SK-N-SH treated with all-trans-retinoic acid at 6 μM for 48 hours (cell line): ENCODE measurements around the gene ANKRD62.

Experiments used
- ATAC-seq: fragments of 200-7000 bp; cut with Tn5 transposase; 3 replicates; pipeline ENCODE4 v1.9.1; 2020; ENCODE audit warnings: mild to moderate bottlenecking, moderate library complexity
- BACH2 ChIP-seq: fragments of 250-450 bp; sonication (Bioruptor Pico); IDR thresholded peaks from 2 replicates; pipeline ENCODE4 v1.9.0; 2021; ENCODE audit warnings: mild to moderate bottlenecking, borderline replicate concordance
- CREB5 ChIP-seq: fragments of 250-450 bp; sonication (Bioruptor Pico); IDR thresholded peaks from 2 replicates; pipeline ENCODE4 v1.5.1; 2020; ENCODE audit warnings: low read depth, mild to moderate bottlenecking, moderate library complexity
- CSDC2 ChIP-seq: fragments of 250-450 bp; sonication (Bioruptor Pico); IDR thresholded peaks from 2 replicates; pipeline ENCODE4 v1.5.0; 2020; ENCODE audit warnings: mild to moderate bottlenecking, moderate library complexity
- ESRRG ChIP-seq: fragments of 250-450 bp; sonication (Bioruptor Pico); IDR thresholded peaks from 2 replicates; pipeline ENCODE4 v1.6.1; 2021; ENCODE audit warnings: mild to moderate bottlenecking
- GLIS3 ChIP-seq: fragments of 250-450 bp; sonication (Bioruptor Pico); IDR thresholded peaks from 2 replicates; pipeline ENCODE4 v1.5.0; 2020; ENCODE audit warnings: mild to moderate bottlenecking, moderate library complexity
- ISL1 ChIP-seq: fragments of 250-450 bp; sonication (Bioruptor Pico); IDR thresholded peaks from 2 replicates; pipeline ENCODE4 v2.1.2; 2022; ENCODE audit warnings: mild to moderate bottlenecking, moderate library complexity
- OSR1 ChIP-seq: fragments of 250-450 bp; sonication (Bioruptor Pico); IDR thresholded peaks from 2 replicates; pipeline ENCODE4 v1.8.0; 2022; ENCODE audit warnings: moderate library complexity, mild to moderate bottlenecking, inconsistent platforms
- PATZ1 ChIP-seq: fragments of 250-450 bp; sonication (Bioruptor Pico); IDR thresholded peaks from 2 replicates; pipeline ENCODE4 v1.8.0; 2020; ENCODE audit warnings: mild to moderate bottlenecking, moderate library complexity, borderline replicate concordance
- POU6F1 ChIP-seq: fragments of 250-450 bp; sonication (Bioruptor Pico); IDR thresholded peaks from 2 replicates; pipeline ENCODE4 v1.8.0; 2021; ENCODE audit warnings: low read depth, mild to moderate bottlenecking, moderate library complexity, borderline replicate concordance
- PPARA ChIP-seq: fragments of 250-450 bp; sonication (Bioruptor Pico); IDR thresholded peaks from 2 replicates; pipeline ENCODE4 v1.5.0; 2020; ENCODE audit warnings: mild to moderate bottlenecking, borderline replicate concordance
- RARB ChIP-seq: fragments of 250-450 bp; sonication (Bioruptor Pico); IDR thresholded peaks from 2 replicates; pipeline ENCODE4 v1.8.0; 2021; ENCODE audit warnings: mild to moderate bottlenecking, moderate library complexity
- SNAI2 ChIP-seq: fragments of 250-450 bp; sonication (Bioruptor Pico); IDR thresholded peaks from 2 replicates; pipeline ENCODE4 v1.5.0; 2020; ENCODE audit warnings: mild to moderate bottlenecking, moderate library complexity
- TCF4 ChIP-seq: fragments of 250-450 bp; sonication (Bioruptor Pico); IDR thresholded peaks from 2 replicates; pipeline ENCODE4 v1.8.0; 2021; ENCODE audit warnings: mild to moderate bottlenecking, moderate library complexity, borderline replicate concordance
- TOX ChIP-seq: fragments of 250-450 bp; sonication (Bioruptor Pico); IDR thresholded peaks from 2 replicates; pipeline ENCODE4 v1.8.0; 2021; ENCODE audit warnings: mild to moderate bottlenecking, moderate library complexity, borderline replicate concordance
- ZC3H10 ChIP-seq: fragments of 250-450 bp; sonication (Bioruptor Pico); IDR thresholded peaks from 2 replicates; pipeline ENCODE4 v1.5.1; 2021; ENCODE audit warnings: mild to moderate bottlenecking, moderate library complexity
- ZFP3 ChIP-seq: fragments of 250-450 bp; sonication (Bioruptor Pico); IDR thresholded peaks from 2 replicates; pipeline ENCODE4 v1.5.0; 2020; ENCODE audit warnings: mild to moderate bottlenecking, moderate library complexity
- ZNF565 ChIP-seq: fragments of 450-650 bp; formaldehyde crosslinking; conservative IDR thresholded peaks from 2 replicates; pipeline ENCODE4 v1.5.0; 2020; ENCODE audit warnings: low read depth, mild to moderate bottlenecking, moderate library complexity
- ZNF70 ChIP-seq: fragments of 450-650 bp; formaldehyde crosslinking; IDR thresholded peaks from 2 replicates; pipeline ENCODE4 v1.5.0; 2020; ENCODE audit warnings: mild to moderate bottlenecking, moderate library complexity

Gene ANKRD62

GRCh38 chr18:12049978-12050811 is 43.4 kb upstream of the ANKRD62 start (continued):
- TF ChIP-seq ISL1 (CRISPR knock-in tag), result no peak

GRCh38 chr18:12052866-12053265 is 40.8 kb upstream of the ANKRD62 start:
- TF ChIP-seq RARB (CRISPR knock-in tag) (no peak), CSDC2 (CRISPR knock-in tag) (no peak)
- ATAC-seq, result no peak

- ATAC-seq, result no peak
- TF ChIP-seq ISL1 (CRISPR knock-in tag), result no peak
- TF ChIP-seq RARB (CRISPR knock-in tag), result no peak
- no peak for TF ChIP-seq ZC3H10 (CRISPR knock-in tag)
- no peak for TF ChIP-seq OSR1 (CRISPR knock-in tag)
- TF ChIP-seq ZFP3 (CRISPR knock-in tag), result no peak
- TF ChIP-seq CREB5 (CRISPR knock-in tag), result no peak
- TF ChIP-seq SNAI2 (CRISPR knock-in tag), result no peak
- TF ChIP-seq ZNF70 (CRISPR knock-in tag), result no peak
- TF ChIP-seq ZNF565 (CRISPR knock-in tag), result no peak
Observed at GRCh38 chr18:12053289-12053688, 40.4 kb upstream of the ANKRD62 start.

- TF ChIP-seq SNAI2 (CRISPR knock-in tag), result no peak
- no peak for TF ChIP-seq ESRRG (CRISPR knock-in tag)
- TF ChIP-seq RARB (CRISPR knock-in tag), result no peak
- TF ChIP-seq ZFP3 (CRISPR knock-in tag), result no peak
- TF ChIP-seq TOX (CRISPR knock-in tag), result no peak
- no peak for TF ChIP-seq PPARA (CRISPR knock-in tag)
- no peak for TF ChIP-seq CREB5 (CRISPR knock-in tag)
- no peak for TF ChIP-seq TCF4
- TF ChIP-seq CSDC2 (CRISPR knock-in tag), result no peak
- no peak for TF ChIP-seq GLIS3
- TF ChIP-seq ZC3H10 (CRISPR knock-in tag), result no peak
- TF ChIP-seq BACH2 (CRISPR knock-in tag), result no peak
- TF ChIP-seq PATZ1 (CRISPR knock-in tag), result no peak
- TF ChIP-seq ZNF565 (CRISPR knock-in tag), result no peak
- TF ChIP-seq POU6F1 (CRISPR knock-in tag), result no peak
Observed at GRCh38 chr18:12056034-12056883, 37.4 kb upstream of the ANKRD62 start.

GRCh38 chr18:12056884-12057402 is 36.7 kb upstream of the ANKRD62 start:
- no peak for TF ChIP-seq SNAI2 (CRISPR knock-in tag)
- no peak for TF ChIP-seq ESRRG (CRISPR knock-in tag)
- no peak for TF ChIP-seq TOX (CRISPR knock-in tag)
- ATAC-seq, result no peak

More at GRCh38 chr18:12056034-12056883, 37.4 kb upstream of the ANKRD62 start:
- ATAC-seq, result no peak
